ENCODE measurements around the gene ELAVL2.
"Not testable (repeated sequence)": the region's sequence is repeated elsewhere in the genome, so short reads cannot be mapped to it uniquely, and the experiment has no call there.

ELAVL2 gene

DNA sequence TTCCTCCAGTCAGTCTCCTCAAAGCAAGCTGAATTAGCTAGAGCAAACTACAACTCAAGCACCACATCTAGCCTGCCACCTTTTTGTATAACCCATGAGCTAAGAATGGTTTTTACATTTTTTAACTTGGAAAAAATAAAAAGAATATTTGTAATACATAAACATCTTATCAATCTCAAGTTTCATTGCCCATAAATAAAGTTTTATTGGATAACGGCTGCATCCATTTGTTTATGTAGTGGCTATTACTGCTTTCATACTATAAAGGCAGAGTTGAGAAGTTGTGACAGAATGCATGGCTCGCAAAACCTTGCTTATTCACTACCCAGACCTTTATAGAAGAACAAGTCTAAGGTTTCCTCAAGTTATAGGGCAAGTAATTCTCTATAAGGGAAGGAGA is 95.7 kb downstream of the ELAVL2 start:
- no peak for DNase-seq (ENCODE audit: extremely low read depth in 1 of 2, low read depth in 1 of 2)

DNA sequence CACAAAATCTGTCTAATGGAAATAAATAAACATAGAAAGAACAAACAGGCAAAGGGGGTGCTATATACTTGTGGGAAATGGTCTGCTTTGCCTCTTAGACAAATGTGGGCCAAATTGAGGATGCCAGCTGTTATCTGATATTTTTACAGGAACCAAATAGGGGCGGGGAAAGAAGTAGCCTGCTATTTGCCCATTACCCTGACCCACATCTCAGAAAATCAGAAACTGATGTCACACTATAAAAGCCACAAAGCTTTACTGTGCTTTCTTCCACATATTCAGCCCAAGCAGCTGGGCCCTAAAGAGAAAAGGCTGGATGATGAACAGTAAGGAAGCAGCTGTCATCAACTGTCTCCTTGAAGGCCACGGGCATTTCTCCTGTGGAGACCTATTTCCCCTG is 97.3 kb downstream of the ELAVL2 start:
- no peak for DNase-seq (ENCODE audit: extremely low read depth in 1 of 2, low read depth in 1 of 2)

GRCh38 chr9:23725279-23725946 is 100.6 kb downstream of the ELAVL2 start:
- no peak for DNase-seq (ENCODE audit: extremely low read depth in 1 of 2, low read depth in 1 of 2)

- DNase-seq (ENCODE audit: extremely low read depth in 1 of 2, low read depth in 1 of 2) = no peak
Measured at GRCh38 chr9:23723672-23724071, 102.4 kb downstream of the ELAVL2 start.

GRCh38 chr9:23723048-23723447 is 103.0 kb downstream of the ELAVL2 start:
- not testable (repeated sequence) for DNase-seq (ENCODE audit: extremely low read depth in 1 of 2, low read depth in 1 of 2)

DNA sequence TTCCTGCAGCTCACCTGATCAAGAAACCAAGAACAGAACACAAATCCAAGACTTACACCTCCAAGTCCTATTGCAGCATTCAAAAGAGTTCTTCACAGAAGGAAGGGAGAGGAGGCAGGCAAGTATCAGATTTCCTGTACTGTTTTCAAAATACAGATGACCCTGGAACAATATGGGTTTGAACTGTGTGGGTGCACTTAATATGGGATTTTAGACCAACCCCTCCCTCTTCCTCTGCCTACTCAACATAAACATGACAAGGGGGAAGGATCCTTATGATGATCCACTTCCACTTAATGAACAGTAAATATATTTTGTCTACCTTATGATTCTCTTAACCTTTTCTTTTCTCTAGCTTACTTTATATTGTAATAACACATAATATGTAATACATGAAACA is 104.6 kb downstream of the ELAVL2 start:
- no peak for DNase-seq (ENCODE audit: extremely low read depth in 1 of 2, low read depth in 1 of 2)

- no peak for DNase-seq (ENCODE audit: extremely low read depth in 1 of 2, low read depth in 1 of 2)
Measured at GRCh38 chr9:23717505-23717904, 108.5 kb downstream of the ELAVL2 start.

- no peak for DNase-seq (ENCODE audit: extremely low read depth in 1 of 2, low read depth in 1 of 2)
Measured at GRCh38 chr9:23707249-23707648, 118.8 kb downstream of the ELAVL2 start.

- DNase-seq (ENCODE audit: extremely low read depth in 1 of 2, low read depth in 1 of 2) = no peak
Measured at GRCh38 chr9:23702311-23702922, 123.6 kb downstream of the ELAVL2 start.

GRCh38 chr9:23701291-23701690 is 124.7 kb downstream of the ELAVL2 start:
- no peak for DNase-seq (ENCODE audit: extremely low read depth in 1 of 2, low read depth in 1 of 2)

DNA sequence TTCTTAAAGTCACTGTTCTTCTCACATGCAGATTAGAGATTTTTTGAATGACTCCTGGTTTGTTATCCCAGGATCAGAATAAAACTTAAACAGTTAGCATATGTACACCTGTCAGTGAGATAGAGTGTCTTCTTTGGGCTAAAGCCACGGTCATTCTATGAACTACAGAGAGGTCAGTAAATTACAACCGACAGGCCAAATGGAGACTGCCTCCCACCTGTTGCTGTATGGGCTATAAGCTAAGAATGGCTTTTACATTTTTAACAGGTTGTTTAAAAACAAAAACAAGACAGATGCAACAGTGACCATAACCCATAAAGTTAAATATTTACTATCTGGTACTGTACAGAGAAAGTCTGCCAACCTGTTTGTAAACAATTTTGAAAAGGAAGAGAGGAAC is 125.7 kb downstream of the ELAVL2 start:
- no peak for DNase-seq (ENCODE audit: extremely low read depth in 1 of 2, low read depth in 1 of 2)

DNA sequence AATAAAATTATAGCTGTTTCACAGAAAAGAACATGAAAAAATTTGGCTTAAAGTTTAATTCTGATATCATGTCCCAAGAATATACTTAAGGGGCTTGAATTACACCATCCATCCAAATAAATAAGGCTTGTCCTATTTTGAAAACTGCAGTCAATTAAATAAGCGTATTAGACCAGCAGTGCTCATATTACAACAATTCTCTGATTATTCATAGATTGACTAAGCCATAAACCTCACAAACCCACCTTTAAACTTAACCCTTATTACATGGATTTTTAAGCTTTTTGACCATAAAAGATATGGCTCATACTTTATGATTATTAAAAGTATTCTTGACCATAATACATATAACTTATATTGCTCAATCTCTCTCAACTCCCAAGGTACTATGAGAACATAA is 127.9 kb downstream of the ELAVL2 start:
- no peak for DNase-seq (ENCODE audit: extremely low read depth in 1 of 2, low read depth in 1 of 2)

DNA sequence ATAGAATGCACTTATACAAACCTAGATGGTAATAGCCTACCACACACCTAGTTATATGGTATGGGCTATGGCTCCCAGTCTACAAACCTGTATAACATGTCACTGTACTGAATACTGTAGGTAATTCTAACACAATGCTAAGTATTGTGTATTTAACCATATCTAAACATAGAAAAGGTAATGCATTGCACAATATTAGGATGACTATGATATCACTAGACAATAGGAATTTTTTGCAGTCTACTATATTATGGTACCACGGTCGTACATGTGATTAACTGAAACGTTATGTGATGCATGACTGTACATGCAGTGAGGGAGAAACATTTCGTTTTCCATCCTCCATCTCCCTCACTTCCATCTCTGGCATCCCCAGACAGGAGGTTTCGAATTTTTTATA is 130.5 kb downstream of the ELAVL2 start:
- no peak for DNase-seq (ENCODE audit: extremely low read depth in 1 of 2, low read depth in 1 of 2)

- no peak for DNase-seq (ENCODE audit: extremely low read depth in 1 of 2, low read depth in 1 of 2)
Measured at GRCh38 chr9:23693374-23693773, 132.7 kb downstream of the ELAVL2 start.

- DNase-seq (ENCODE audit: extremely low read depth in 1 of 2, low read depth in 1 of 2) = no peak
Measured at GRCh38 chr9:23686896-23687295, 139.1 kb downstream of the ELAVL2 start.

- no peak for DNase-seq (ENCODE audit: extremely low read depth in 1 of 2, low read depth in 1 of 2)
Measured at GRCh38 chr9:23686257-23686656, 139.8 kb downstream of the ELAVL2 start.

DNA sequence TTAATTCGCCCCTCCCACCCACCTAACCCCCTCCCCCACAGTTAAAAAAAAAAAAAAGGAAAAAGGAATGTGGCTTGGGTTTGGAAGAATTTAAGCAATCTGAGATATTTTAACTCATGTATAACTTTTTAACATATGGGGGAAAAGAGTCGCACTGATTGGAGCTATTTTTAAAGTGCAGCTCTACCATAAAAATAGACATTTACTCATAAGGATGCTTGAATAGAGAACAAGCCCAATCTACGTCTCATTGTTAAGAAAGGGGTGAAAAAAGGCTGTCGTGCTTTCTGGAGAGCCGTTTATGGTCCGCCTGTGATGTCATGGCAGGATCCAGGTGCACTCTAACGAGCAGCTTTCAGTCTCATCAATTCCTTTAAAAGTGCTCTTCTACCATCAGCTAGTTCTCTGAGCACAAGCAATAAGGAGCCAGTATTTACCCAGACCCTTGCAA is 142.4 kb downstream of the ELAVL2 start:
- DNase-seq (ENCODE audit: extremely low read depth in 1 of 2, low read depth in 1 of 2) = no peak

GRCh38 chr9:23682891-23683431 is 143.1 kb downstream of the ELAVL2 start:
- no peak for DNase-seq (ENCODE audit: extremely low read depth in 1 of 2, low read depth in 1 of 2)

GRCh38 chr9:23682352-23682751 is 143.7 kb downstream of the ELAVL2 start:
- DNase-seq (ENCODE audit: extremely low read depth in 1 of 2, low read depth in 1 of 2) = no peak

DNA sequence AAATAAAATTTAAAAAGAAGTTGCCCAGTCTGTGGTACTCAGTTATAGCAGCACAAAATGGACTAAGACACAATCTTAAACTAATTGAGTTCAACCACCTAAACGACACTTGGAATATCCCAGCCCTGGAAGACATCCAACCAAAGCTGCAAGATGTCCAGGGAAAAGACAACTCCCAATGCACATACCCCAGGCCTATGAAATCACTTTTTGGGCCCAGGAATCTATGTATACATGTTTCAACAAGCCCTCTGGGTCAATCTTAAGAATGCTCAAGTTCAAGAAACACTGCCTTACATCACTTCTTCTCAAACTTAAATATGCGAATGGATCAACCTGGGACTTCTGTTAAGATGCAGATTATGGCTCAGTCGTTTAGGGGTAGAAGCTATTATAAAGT is 148.6 kb downstream of the ELAVL2 start:
- no peak for DNase-seq (ENCODE audit: extremely low read depth in 1 of 2, low read depth in 1 of 2)

GRCh38 chr9:23674016-23674585 is 151.9 kb downstream of the ELAVL2 start:
- no peak for DNase-seq (ENCODE audit: extremely low read depth in 1 of 2, low read depth in 1 of 2)

DNA sequence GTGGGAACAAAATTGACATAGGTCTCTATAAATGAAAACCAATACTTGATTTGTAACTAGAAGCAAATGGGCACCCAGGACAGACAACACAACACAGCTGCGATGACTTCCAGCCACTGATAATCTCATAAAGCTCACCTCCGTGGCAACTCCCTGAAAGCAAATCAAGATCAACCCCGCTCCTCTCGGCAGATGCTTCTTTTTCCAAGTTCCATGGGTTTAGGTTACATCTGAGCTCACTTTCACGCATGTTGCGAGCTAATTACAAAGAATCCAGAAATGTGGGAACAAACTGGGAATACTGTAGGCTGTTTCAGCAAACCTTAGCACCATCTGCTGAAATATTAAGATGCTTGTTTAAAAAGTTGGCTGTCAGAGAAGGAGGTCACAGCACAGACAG is 153.9 kb downstream of the ELAVL2 start:
- no peak for DNase-seq (ENCODE audit: extremely low read depth in 1 of 2, low read depth in 1 of 2)

All from stimulated activated CD8-positive, alpha-beta memory T cell treated with anti-CD3 and anti-CD28 coated beads, Interleukin-7, amount 100 ng/mL, for 48 hours (primary cell).